ENCODE measurements around the gene MROH2A. TPM values are rescaled to one million over a fixed set of nuclear protein-coding genes. Genes with fewer than 3 reads are reported as not detected.

MROH2A gene
- total RNA-seq (2022; extraction: Qiagen RNA extraction): 0.14 to 0.37 TPM (median 0.30 TPM) in 5 replicates

DNA sequence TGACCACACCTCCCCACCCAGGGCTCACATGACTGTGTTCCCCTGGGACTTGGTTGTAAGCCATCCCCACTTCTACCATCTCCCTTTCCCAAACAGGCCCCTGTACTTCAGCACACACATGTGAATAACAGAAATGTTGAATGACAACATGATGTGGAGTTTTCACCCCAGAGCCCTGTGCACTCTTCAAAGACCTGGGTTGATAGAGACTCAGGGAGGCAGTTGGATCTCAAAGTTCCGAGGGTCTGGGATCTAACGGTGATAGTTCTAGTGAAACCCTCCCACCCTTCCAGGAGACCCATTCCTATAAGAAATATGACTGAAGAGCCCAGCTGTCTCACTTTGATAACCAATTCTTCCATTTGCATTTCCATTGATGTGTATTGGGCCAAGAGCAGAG, at the start of gene MROH2A:
Gene MROH2A, plus strand, starts transcription at position 301 of the 400 bp plus-strand sequence. CDS start 1,029 bp downstream, outside the sequence.

GRCh38 chr2:233728723-233729301, 49.3 kb upstream of the MROH2A start, which contains the start of gene UGT1A3:
Gene UGT1A3, plus strand, starts transcription at chr2:233729042. Its CDS starts 85 bp downstream, at chr2:233729127.

GRCh38 chr2:233760043-233760442, 18.1 kb upstream of the MROH2A start, which contains the start of gene UGT1A1:
Gene UGT1A1, plus strand, starts transcription at chr2:233760270. Its CDS starts 18 bp downstream, at chr2:233760288.

DNA sequence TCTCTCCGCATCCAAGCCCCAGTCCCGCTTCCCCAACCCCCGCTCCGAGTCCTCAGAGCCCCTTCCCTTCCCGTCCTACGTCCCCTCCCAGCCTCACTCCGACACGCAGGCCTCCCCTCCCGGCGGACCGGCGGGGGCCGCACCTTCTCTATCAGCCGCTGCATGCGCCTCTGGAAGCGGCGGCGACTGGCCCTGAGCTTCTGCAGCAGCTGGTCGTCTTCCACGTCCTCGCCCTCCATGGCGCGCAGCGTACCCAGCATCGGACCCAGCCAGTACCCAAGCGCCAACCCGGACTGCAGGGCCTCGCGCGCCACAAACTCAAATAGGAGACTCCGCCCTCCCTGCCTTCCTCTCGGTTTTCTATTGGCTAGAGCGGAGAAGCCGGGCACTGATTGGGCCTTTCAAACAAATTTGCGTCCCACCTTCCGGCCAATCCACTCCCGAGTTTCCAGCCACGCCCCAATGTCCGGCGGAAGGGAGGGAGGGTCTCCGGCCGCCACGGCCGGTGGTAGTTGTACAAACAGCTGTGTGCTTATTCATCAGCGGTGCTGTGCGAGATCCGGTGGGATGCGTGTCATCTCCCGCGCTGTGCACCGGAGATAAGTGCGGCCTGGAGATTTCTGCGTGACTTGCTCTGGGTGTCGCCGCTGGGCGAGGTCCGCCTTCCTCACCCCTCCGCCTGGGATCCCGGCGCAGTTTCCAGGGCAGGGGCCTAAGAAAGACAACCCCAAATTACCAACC, 76.3 kb downstream of the MROH2A start, which contains the start of gene HJURP:
Gene HJURP, minus strand, starts transcription at position 295 of the 741 bp plus-strand sequence. Its CDS starts 35 bp downstream, at position 260.

GRCh38 chr2:233867993-233868532, 89.9 kb downstream of the MROH2A start, which contains the start of gene MSL3B:
Gene MSL3B, minus strand, starts transcription at chr2:233868386.

Other genes starting within 250 kb of the MROH2A start
- gene USP40, start 211.5 kb upstream of the MROH2A start, total RNA-seq (2022; extraction: Qiagen RNA extraction): 21.0 to 26.2 TPM (median 24.2 TPM) in 5 replicates
- 0.06 to 0.07 TPM (median 0.06 TPM) in 3 of 5 replicates, not detected in the others for gene UGT1A8, start 160.7 kb upstream of the MROH2A start, total RNA-seq (2022; extraction: Qiagen RNA extraction)
- 0.05 TPM in 1 of 5 replicates, not detected in the others for gene UGT1A10, start 141.9 kb upstream of the MROH2A start, total RNA-seq (2022; extraction: Qiagen RNA extraction)
- 3.9 to 5.2 TPM (median 4.5 TPM) in 5 replicates for gene UGT1A9, start 106.4 kb upstream of the MROH2A start, total RNA-seq (2022; extraction: Qiagen RNA extraction)
- gene UGT1A7, start 96.4 kb upstream of the MROH2A start, total RNA-seq (2022; extraction: Qiagen RNA extraction): 3.4 to 5.3 TPM (median 3.5 TPM) in 5 replicates
- gene UGT1A6, start 85.4 kb upstream of the MROH2A start, total RNA-seq (2022; extraction: Qiagen RNA extraction): 1.2 to 1.9 TPM (median 1.4 TPM) in 5 replicates
- gene UGT1A5, start 65.4 kb upstream of the MROH2A start, total RNA-seq (2022; extraction: Qiagen RNA extraction): 0.06 TPM in 1 of 5 replicates, not detected in the others
- 0.07 TPM in 1 of 5 replicates, not detected in the others for gene UGT1A4, start 59.6 kb upstream of the MROH2A start, total RNA-seq (2022; extraction: Qiagen RNA extraction)
- 0.06 to 0.18 TPM (median 0.11 TPM) in 3 of 5 replicates, not detected in the others for gene UGT1A3, start 49.3 kb upstream of the MROH2A start, total RNA-seq (2022; extraction: Qiagen RNA extraction)
- 0.39 to 1.1 TPM (median 0.87 TPM) in 5 replicates for gene UGT1A1, start 18.1 kb upstream of the MROH2A start, total RNA-seq (2022; extraction: Qiagen RNA extraction)
- 51.2 to 56.5 TPM (median 54.7 TPM) in 5 replicates for gene HJURP, start 76.2 kb downstream of the MROH2A start, total RNA-seq (2022; extraction: Qiagen RNA extraction)
- gene TRPM8, start 139.0 kb downstream of the MROH2A start, total RNA-seq (2022; extraction: Qiagen RNA extraction): 0.18 to 0.36 TPM (median 0.25 TPM) in 5 replicates

Data from A549 treated with dexamethasone at 1 μM for 4 hours (cell line).